NB4 (cell line): ENCODE data around the gene TMA7B.

Experiments
- DNase-seq: peaks from one replicate; pipeline ENCODE4 v3.0.0; 2010; ENCODE audit warnings: low read depth
- H3K4me3 ChIP-seq: one replicate; pipeline ENCODE4 v1.5.1; 2011; ENCODE audit warnings: mild to moderate bottlenecking, low read depth, low read length, moderate library complexity
- MYC ChIP-seq: IDR thresholded peaks from 2 replicates; pipeline ENCODE4 v1.6.1; 2011; ENCODE audit warnings: low read depth, low read length
- POLR2A ChIP-seq: IDR thresholded peaks from 2 replicates; pipeline ENCODE4 v1.6.1; 2011; ENCODE audit warnings: mild to moderate bottlenecking; ENCODE audit not compliant: insufficient read length; ENCODE audit errors: extremely low read depth
- TF ChIP-seq, protein P1 (sequence below): IDR thresholded peaks from one replicate; pipeline ENCODE4 v1.5.1; 2012; ENCODE audit warnings: low read depth, low read length
- TF ChIP-seq, protein P2 (sequence below): IDR thresholded peaks from 2 replicates; pipeline ENCODE4 v1.6.1; 2011; ENCODE audit warnings: low read depth, low read length

The TMA7B gene

DNA sequence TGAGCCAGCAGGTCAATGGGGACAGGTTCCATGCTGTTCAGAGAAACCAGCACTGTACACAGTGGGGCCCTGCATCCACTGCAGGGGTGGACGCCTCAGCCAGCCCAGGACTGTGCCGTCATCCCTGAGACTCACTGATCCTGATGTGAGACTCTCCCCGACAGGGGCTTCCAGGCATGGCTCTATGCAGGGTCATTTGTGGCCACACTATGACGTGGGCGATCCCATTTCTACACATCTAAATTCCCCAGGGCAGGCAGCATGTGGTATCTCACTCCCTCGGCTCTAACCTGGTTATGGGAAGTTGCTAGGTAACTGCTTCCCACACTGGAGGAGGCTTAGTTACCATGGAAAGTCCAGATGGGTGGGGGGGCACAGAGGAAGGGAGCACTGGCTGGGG is 20.4 kb downstream of the TMA7B start:
- TF ChIP-seq MYC, result no peak
- H3K4me3 ChIP-seq, result no peak overlapping the region
- no peak for DNase-seq

DNA sequence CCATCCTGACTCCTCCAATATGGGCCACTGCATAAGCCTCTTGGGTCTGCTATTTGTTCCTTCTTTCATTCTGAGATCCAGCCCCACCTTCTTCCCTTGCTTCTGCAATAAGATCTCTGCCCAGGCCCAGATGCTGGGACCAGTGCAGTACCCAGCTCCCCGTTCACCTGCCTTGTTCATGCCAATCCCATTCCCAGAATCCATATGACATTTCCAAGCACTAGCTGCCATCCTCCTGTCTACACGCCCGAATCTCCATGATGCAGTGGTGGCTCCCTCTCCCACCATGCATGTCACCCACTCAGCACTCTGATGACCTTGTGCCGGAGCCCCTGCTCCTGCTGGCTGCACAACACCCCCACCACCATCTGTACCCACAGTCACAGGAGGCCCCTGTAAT is 23.1 kb downstream of the TMA7B start:
- H3K4me3 ChIP-seq, result no peak overlapping the region
- TF ChIP-seq MYC (no peak), POLR2A (no peak)
- TF ChIP-seq, protein P1, sequence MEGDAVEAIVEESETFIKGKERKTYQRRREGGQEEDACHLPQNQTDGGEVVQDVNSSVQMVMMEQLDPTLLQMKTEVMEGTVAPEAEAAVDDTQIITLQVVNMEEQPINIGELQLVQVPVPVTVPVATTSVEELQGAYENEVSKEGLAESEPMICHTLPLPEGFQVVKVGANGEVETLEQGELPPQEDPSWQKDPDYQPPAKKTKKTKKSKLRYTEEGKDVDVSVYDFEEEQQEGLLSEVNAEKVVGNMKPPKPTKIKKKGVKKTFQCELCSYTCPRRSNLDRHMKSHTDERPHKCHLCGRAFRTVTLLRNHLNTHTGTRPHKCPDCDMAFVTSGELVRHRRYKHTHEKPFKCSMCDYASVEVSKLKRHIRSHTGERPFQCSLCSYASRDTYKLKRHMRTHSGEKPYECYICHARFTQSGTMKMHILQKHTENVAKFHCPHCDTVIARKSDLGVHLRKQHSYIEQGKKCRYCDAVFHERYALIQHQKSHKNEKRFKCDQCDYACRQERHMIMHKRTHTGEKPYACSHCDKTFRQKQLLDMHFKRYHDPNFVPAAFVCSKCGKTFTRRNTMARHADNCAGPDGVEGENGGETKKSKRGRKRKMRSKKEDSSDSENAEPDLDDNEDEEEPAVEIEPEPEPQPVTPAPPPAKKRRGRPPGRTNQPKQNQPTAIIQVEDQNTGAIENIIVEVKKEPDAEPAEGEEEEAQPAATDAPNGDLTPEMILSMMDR, result no peak
- TF ChIP-seq, protein P2, sequence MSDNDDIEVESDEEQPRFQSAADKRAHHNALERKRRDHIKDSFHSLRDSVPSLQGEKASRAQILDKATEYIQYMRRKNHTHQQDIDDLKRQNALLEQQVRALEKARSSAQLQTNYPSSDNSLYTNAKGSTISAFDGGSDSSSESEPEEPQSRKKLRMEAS, result no peak
- DNase-seq, result no peak

DNA sequence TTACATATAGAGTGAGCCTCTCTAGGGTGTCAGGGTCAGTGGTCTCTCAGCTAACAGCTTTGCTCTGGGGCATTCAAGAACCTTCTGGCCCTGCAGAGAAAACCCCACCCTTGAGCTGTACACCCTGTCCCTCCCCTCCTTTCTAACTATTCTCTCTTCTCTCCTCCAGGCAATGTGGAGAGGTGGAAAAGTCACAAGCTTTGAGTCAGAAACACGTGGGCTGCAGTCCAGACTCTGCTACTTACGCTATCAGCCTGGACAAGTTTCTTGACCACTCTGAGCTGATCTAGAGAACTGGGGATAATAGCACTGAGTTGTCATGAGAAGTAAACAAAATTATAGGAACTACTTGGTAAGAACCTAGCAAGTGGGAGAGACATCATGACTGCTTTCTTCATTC is 23.8 kb downstream of the TMA7B start:
- H3K4me3 ChIP-seq, result no peak overlapping the region
- TF ChIP-seq, protein P1, result no peak
- TF ChIP-seq MYC (no peak), POLR2A (no peak)
- TF ChIP-seq, protein P2, result no peak
- no peak for DNase-seq

DNA sequence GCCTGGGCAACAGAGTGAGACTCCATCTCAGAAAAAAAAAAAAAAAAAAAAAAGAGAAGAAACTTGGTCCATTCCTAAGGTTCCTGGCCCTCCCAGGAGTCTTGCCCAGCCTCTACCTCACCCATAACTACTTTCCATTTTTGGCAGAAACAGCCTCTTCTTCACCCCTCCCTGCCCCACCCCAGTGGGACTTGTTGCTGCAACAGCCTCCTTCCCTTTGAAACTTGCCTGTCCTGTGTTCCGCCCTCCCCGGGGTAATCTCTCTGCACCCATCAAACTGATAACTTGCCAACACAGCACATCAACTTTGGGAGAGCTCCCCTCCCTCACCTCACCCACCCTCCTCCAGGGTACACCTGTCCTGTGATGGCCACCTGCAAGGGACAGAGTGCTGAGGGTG is 24.5 kb downstream of the TMA7B start:
- no peak for DNase-seq
- TF ChIP-seq, protein P2, result no peak
- TF ChIP-seq MYC, result no peak
- TF ChIP-seq POLR2A, result no peak
- TF ChIP-seq, protein P1, result no peak
- H3K4me3 ChIP-seq, result no peak overlapping the region

DNA sequence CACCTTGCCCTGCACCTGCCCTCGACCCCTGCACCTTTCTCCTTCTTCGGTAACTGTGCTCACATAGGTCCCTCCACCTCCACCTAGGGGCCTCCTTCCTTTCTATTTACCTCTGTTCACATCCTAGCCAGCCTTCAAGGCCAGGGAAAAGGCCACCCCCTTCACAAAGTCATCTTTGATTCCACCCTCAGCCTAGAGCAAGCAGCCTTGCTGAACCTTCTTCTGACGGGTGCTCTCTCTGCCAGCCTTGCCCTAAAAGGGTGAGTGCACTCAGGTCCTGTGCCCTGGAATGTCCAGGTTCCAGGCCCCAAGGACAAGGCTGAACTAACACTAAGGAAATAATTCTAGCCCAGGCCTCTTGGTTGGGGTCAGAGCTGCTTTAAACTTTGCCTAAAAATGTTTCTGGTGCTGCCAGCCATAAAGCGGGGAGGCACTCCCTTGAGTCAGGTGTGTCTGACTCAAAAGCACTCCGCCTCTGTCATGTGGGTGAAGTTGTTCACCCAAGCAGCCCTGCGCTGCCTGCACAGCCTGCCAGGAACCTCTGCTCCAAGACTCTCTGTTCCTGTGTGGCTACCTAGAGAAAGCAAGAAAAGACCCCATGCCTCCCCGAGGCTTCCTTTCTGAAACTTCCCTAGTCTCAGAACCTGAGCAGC is 25.3 kb downstream of the TMA7B start:
- no peak for DNase-seq
- TF ChIP-seq MYC, result no peak
- TF ChIP-seq, protein P2, result no peak
- TF ChIP-seq, protein P1, result no peak
- TF ChIP-seq POLR2A, result no peak

DNA sequence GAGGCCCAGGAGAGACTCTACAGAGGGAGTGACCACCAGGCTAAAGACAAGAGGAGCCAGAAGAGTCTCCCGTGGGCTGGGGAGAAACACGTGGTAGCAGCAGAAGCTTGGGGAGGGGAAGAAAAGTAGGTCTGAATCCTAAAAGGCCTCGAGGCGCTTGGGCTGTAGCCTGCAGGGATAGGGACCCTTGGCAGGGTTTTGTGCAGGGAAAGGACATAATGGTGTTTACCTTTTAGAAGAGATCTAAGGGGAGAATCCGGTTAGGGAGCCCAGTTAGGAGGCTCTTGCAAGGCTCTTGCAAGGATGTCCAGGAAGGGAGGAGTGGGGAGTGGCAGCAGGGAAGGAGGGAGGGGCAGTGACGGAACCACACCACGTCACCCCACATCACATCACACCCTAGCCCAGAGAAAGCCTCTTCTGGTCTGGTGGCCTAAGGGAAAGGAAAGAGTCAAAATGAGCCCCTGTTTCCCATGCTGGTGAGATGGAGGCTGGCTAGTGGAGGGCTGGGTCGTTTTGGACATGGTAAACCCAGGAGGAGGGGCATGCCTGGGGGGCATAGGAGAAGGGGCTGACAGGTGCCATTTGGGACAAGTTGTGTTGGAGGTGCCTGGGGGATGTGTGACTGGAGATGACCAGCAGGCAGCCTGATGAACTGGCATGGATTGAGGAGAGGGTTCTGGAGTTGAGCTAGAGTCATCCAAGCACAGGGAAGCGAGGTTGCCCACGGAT is 28.4 kb downstream of the TMA7B start:
- no peak overlapping the region for H3K4me3 ChIP-seq
- TF ChIP-seq, protein P2, result no peak
- TF ChIP-seq, protein P1, result no peak
- TF ChIP-seq POLR2A (no peak), MYC (no peak)
- no peak for DNase-seq

More for the DNA sequence above, 25.3 kb downstream of the TMA7B start:
- H3K4me3 ChIP-seq, result no peak overlapping the region
